Measurements from ENCODE around the gene EIF4A2.
"Not testable (repeated sequence)": the region's sequence is repeated elsewhere in the genome, so short reads cannot be mapped to it uniquely, and the experiment has no call there.

The EIF4A2 gene

DNA sequence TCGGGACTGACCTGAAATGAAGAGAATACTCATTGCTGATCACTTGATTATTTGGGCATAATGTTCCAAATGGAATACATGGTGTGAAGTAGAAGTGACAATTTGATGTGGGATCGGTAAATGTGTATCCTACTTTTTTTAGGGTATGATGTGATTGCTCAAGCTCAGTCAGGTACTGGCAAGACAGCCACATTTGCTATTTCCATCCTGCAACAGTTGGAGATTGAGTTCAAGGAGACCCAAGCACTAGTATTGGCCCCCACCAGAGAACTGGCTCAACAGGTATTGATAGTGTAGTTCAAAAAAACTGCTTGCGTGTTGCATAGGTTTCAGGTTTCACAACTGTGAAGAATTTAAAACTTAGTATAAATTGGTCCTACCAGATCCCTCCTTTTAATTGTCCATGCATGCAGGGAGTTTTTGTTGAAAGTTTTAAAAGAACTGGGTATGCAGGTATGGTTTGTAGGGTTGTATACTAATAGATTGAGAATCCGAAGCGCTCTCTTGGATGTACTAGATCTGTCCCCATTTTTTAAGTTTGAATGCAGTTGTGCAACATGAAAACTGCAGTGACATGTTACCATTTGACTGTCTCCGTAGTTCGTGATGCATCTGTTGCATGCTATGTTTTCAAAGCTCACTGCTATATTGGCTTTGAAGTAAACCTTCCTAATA is 1.6 kb downstream of the EIF4A2 start:
- DNase-seq (ENCODE audit: low read depth) = no peak

DNA sequence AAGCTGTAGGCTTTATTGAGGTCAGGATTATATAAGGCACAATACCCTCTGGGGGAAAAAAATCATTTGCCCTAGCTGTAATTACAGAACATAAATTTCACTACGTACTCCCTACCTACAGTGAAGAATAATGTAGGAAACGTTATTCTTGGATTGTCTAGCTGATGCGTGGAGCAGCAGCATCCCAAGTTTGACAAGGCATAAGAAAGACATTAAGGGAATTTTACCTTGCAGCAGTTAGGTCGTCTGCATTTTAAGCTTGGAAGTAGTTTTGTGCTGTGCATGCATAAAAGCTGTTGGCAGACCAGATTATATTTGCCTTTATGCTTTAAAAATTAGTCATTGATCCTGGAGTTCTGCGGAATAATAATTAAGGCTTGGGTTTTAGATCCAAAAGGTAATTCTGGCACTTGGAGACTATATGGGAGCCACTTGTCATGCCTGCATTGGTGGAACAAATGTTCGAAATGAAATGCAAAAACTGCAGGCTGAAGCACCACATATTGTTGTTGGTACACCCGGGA is 2.2 kb downstream of the EIF4A2 start:
- DNase-seq (ENCODE audit: low read depth) = no peak

DNA sequence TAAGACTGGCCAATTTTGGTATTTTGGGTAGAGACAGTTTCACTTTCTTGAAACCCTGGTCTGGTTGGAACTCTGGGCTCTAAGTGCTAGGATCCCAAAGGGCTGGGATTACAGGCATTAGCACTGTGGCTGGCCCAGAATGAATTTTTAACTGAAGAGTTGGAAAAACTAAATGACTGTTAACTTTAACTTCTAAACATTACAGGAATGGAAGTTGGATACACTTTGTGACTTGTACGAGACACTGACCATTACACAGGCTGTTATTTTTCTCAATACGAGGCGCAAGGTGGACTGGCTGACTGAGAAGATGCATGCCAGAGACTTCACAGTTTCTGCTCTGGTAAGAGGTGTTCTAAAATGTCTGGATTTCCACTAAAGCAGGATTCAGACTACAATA is 3.5 kb downstream of the EIF4A2 start:
- no peak for DNase-seq (ENCODE audit: low read depth)

DNA sequence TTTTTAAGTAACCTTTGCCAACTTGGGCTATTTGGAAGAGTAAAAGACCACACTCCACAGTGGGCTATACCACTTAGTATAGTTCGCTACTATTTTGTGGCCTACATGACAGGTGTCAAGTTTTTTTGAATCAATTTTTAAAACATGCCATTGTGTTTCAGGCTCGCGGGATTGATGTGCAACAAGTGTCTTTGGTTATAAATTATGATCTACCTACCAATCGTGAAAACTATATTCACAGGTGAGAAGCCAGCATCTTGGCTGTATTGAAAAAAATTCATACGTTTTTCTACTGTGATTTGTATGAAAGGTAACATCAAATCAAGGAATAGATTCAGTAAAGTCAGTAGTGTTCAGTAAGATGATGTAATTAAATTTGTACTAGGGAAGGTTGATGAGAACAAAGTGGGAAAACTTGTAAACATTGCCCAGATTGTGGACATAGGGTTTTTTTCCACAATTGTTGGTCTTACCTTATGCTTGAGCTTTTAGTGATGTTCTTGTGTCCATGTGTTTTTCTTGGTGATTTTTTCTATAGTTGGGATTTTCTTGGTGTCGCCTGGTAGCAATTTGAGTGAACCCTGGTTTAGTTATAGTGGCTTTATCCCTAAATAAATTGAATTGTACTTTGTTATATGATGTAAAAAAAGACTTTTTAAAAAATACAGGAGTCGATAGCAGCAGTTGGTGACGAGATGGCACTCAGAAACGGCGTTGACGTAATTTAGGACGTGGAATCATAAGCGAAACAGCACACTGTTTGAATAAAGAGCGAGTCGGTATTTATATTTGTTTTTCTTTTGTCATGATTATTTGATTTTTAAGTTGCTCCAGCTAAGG is 4.5 kb downstream of the EIF4A2 start:
- DNase-seq (ENCODE audit: low read depth) = no peak

DNA sequence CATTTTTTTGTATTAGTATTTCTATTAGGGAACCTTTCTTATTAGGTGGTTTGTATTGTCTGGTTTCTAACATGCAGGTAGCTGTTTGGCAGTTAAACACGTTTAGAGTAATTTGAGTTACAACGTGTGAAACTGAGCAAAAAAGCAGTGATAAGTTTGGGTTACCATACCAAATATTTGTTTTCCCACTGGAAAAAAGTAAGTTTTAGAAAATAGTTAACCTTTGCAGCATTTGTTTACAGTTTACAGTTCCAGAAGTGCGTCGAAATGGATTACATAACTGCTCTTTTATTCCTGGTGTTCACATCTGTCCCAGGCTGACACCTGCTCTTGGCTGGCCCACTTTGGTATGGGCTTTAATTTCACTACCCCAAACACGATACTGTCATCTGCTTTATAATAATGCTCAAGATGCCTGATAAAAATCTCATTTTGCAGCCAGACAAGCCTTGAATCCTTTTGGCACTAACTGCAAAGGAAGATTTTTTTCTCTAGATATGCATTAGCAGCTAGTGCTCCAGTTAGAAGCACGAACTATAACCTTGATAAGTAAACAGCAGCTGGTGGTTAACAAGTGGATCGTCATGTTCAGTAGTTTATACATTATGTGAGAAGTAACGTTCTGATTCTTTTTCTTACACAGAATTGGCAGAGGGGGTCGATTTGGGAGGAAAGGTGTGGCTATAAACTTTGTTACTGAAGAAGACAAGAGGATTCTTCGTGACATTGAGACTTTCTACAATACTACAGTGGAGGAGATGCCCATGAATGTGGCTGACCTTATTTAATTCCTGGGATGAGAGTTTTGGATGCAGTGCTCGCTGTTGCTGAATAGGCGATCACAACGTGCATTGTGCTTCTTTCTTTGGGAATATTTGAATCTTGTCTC is 5.3 kb downstream of the EIF4A2 start:
- DNase-seq (ENCODE audit: low read depth) = no peak

DNA sequence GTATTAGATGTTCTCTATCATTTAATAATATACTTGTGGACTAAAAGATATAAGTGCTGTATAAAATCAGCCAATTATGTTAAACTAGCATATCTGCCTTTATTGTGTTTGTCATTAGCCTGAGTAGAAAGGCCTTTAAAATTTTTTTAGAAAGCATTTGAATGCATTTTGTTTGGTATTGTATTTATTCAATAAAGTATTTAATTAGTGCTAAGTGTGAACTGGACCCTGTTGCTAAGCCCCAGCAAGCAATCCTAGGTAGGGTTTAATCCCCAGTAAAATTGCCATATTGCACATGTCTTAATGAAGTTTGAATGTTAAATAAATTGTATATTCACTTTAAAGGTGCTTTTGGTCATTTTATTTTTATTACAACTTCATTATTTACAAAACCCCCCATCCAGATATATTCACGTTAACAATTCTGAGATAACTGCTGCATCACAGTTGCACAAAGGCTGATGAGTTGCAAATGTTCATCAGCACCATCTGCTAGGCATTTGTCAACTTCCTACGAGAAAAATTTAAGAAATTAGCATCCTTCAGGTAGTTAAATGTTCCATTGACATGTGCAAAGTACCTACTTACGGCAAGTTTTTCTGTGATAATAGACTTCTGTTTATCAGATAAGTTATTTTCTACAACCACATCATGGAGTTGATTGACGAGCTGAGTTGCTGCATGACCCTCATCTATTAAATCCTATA is 6.3 kb downstream of the EIF4A2 start:
- no peak for DNase-seq (ENCODE audit: low read depth)

DNA sequence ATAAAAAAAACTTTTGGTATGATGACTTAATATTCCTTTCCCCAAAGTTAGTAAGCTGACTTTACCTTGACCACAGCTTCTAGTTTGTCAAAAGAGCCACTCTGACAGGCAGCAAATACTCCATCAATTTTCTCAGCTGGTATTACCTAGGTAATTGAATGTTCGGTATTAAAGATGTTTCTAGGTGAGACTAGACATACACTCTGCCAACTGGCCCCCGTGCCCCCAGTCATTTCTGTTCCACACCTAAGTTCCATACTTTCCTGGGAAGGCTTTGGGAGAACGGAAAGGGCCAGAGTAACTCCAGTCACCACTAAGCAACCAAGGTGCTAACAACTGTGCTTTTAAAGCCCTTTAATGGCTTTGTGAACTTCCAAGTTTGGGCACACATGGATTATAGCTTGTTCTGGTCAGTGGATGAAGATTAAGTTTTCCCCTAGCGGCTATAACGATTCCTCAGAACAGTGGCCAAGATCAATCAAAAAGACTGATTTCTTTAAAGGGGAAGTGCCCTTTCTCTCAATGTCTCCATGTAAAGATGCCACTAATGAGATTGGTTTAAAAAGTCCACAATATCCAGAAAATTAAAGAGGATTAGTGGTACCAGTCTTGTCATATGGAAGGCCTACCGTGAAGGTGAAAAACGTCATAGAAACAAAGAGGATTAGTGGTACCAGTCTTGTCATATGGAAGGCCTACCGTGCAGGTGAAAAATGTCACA is 7.0 kb downstream of the EIF4A2 start:
- no peak for DNase-seq (ENCODE audit: low read depth)

DNA sequence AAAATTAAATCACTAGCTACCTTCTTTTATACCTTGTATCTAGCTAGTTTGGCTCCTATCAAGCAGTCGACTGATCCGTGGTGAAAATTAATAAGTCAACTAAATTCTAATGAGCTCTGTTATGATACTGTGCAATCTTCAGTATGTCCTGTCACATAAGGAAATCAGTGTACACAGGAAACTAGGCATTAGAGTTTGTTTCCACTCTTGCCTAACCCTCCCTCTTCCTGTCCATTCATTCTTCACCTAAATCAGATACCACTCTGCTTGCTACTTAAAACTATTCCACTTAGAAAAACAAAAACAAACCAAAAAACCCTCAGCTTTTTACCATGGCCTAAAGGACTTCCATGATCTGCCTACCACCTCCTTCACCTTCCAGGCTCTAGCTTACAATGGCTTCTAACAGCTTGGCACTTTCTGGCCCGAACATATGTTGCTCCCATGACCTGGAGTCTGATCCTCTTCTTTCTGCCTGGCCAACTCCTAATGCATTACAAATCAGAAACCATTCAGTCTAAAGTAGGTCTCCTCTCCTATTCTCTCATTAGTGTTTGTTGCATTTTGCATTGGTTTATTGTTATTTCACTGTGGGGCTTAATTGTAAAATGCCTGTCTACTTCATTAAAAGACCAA is 15.0 kb downstream of the EIF4A2 start:
- DNase-seq (ENCODE audit: low read depth) = no peak

DNA sequence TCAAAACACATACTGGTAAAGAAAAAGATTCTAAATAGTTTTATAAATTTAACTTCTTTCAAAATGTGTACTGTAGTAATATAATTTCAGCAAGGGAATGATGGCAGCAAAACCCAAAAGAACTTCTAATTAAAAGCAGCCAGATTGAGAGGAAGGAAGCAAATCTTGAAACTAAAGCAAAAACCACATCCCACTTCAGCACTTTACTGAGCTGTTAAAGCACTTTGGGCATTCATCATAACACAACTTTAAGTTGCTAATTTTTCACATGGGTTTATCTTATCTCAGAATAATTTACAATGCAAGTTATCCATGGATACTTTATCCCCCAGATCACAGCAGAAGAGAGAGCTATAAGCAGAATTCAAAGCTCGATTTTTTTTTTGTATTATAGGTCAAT is 16.9 kb downstream of the EIF4A2 start:
- no peak for DNase-seq (ENCODE audit: low read depth)

DNA sequence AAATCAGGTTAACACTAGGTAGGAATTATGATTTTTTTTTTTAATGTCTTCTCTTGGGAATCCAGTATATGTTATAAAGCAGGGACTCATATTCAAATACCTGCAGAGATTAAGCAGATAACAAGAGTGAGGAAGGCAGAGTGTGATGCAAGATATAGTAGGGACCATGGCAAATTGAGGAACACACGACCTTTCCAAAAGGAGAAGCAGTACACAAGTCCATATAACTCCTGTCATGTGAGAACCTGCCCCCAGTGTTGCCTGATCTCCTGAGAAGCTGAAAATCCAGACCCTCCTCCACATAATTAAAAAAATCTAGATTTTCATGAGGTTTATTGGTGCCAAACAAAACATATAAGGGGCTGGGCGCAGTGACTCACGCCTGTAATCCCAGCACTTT is 19.3 kb downstream of the EIF4A2 start:
- no peak for DNase-seq (ENCODE audit: low read depth)

DNA sequence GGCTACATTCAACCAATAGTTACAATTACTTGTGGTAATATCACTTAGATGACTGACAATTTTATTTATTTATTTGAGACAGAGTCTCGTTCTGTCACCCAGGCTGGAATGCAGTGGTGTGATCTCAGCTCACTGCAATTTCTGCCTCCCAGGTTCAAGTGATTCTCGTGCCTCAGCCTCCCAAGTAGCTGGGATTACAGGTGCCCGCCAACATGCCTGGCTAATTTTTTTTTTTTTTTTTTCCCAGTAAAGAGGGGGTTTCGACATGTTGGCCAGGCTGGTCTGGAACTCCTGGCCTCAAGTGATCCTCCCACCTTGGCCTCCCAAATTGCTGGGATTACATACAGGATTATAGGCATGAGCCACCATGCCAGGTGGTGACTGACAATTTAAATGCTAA is 20.1 kb downstream of the EIF4A2 start:
- DNase-seq (ENCODE audit: low read depth) = not testable (repeated sequence)

DNA sequence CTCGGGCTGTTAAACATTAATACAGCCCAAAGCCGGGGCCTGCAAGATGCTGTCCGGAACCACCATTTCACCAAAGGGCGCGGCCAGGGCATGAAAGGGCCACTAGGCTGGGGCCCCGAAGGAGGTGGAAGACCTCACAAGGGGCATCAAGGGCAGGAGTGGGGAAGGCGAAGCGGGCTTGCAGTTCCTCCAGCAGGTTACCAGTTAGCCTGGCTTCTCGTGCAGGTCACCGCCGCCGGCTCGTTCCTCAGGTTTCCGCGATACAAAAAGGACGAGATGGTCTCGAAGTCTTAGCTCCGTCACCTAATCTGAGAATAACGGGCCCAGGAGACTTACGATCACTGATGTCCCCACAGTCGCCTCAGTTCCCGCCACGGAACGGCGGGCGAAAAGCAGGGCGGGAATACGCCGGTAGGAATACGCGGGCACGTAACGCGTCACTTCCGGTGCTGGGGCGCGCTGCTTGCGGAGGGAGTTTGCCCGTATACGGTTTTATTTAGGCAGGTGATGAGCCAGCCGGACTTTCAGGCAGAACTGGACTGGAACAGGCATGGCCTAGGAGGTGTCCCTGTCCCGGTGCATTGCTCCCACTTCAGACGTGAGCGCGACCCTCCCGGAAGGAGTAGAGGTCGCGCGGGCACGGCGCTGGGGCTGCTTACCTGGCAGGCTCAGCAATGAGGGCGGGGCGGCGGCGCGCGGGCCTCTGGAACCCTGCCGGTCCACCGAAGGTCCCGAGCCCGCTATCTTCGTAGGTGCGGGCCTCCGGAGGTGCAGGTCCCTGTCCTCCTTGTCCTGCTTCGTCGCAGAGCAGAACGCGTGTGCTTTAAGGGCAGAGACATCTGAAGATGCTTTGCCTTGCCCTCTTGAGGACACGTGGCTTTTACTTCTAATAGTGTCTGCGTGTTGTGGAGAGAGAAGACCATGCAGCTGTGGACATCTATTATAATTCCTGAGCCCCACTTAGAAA is 23.0 kb downstream of the EIF4A2 start, which contains the start of gene RFC4:
RFC4 (minus strand) TSS at position 394 of the 967 bp plus-strand sequence. CDS start 1,769 bp downstream, outside the sequence.
- peak; percentile 77 for DNase-seq (ENCODE audit: low read depth)

DNA sequence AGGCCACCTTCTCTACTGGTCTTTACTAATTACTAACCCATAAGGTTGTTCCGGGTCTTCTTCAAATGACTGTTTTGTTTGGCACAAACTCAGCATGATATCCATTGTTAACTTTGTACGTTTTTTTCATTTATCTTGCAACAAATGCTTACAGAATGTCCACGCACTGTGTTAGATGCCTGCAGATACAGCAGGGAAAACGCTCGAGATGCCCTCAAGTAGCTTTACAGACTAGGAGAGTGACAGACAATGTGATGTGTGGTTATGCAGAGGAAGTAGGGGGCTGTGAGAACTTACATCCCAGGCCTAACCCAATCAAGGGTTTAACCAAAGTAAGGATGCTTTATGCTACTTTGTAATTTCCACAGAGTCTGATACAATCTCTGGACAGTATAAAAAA is 23.9 kb downstream of the EIF4A2 start:
- no peak for DNase-seq (ENCODE audit: low read depth)

DNA sequence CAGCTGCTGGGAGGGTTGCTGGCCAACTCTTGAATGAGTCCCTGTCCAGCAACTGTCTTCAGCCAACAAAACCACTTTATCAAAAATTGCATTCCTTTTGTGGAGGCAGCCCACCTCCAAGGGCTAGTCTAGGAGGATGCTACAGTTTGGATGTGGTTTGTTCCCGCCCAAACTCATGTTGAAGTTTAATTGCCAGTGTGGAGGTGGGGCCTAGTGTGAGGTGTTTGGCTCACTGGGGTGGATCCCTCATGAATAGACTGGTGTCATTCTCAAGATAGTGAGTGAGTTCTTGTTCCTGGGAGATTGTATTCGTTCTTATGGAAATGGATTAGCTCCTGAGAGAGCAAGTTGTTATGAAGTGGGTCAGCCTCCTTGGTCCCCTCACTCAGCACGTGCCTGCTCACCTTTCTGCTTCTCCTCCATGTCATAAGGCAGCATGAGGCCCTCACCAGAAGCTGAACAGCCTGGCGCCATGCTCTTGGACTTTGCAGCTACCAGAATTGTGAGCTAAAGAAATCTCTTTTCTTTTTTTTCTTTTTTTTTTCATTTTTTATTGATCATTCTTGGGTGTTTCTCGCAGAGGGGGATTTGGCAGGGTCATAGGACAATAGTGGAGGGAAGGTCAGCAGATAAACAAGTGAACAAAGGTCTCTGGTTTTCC is 27.1 kb downstream of the EIF4A2 start:
- no peak for DNase-seq (ENCODE audit: low read depth)

DNA sequence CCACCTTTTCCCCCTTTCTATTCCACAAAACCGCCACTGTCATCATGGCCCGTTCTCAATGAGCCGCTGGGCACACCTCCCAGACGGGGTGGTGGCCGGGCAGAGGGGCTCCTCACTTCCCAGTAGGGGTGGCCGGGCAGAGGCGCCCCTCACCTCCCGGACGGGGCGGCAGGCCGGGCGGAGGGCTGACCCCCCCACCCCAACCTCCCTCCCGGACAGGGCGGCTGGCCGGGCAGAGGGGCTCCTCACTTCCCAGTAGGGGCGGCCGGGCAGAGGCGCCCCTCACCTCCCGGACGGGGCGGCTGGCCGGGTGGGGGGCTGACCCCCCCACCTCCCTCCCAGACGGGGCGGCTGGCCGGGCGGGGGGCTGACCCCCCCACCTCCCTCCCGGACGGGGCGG is 27.9 kb downstream of the EIF4A2 start:
- DNase-seq (ENCODE audit: low read depth) = not testable (repeated sequence)

DNA sequence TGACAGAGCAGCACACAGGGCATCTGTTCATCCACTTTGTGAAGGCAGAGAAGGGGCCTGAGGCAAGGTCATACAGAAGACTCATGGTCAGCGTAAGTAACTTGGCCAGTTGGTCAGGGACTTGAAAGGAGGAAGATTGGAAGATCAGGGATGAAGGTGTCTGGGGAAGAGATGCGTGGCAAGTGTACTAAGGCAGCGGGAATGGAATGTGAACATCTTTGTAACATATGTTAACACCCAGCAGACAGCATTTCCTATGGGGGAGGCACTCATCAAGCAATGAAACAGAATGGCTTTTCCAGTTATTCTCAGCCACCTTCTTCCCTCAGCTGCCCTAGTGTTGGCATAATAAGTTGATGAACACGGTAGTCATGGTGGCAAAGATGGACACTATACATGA is 30.7 kb downstream of the EIF4A2 start:
- DNase-seq (ENCODE audit: low read depth) = no peak

DNA sequence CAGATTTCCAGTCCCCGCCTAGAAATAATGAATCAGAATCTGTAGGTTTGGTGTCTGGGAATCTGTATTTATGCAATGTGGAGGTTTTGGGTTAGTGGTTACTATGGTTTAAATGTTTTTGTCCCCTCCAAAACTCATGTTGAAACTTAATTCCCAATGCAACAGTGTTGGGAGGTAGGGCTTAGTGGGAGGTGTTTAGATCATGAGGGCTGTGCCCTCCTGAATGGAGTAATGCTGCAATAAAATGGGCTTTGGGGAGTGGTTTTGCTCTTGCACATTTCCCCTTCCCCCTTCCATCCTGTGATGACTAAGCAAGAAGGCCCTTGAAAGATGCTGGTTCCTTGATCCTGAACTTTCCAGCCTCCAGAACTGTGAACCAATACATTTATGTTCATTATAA is 32.1 kb downstream of the EIF4A2 start:
- DNase-seq (ENCODE audit: low read depth) = no peak

DNA sequence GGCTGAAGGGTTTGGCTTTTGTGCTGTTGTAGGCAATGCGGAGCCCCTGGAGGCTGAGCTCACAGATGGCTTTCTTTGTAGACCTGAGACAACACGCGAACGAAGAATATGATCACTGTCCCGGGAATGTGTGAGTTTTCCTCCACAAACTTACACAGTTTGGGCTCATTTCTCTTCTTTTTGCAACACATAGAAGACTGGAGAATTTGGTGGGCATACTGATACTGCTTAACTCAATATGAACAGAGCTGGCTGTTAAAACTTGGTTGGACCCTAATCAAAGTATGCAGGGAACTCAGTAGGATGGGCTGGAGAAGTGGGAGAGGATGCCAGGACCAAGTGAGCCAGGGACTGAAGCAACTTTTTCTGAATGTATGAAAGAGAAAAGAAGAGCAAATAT is 35.1 kb downstream of the EIF4A2 start:
- no peak for DNase-seq (ENCODE audit: low read depth)

DNA sequence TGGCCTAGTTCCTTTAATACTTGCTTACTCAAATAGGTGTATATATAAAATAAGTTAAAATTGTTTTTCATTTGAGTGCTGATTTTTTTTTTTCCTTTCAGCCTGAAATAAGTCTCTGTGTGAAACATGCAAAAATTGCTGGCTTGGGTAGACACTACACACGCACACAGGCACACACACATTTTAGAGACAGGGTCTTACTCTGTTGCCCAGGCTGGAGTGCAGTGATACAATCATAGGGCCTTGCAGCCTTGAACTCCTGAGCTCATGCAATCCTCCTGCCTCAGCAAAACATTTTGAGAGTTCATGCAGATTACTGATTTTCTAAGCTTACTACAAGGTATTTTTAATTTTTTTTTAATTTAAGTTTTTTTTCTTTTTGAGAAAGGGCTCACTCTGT is 35.6 kb downstream of the EIF4A2 start:
- DNase-seq (ENCODE audit: low read depth) = no peak
